Mesothelial cell of epicardium (in vitro differentiated cells): ENCODE measurements around the gene PTPRN2. TPM values are rescaled to one million over a fixed set of nuclear protein-coding genes. Genes with fewer than 3 reads are reported as not detected.

ENCODE experiments used
- DNase-seq, 2 experiments: peaks; one replicate each; pipeline ENCODE4 v3.0.0; 2021; ENCODE audit warnings: low spot score in 2 of 2; ENCODE audit not compliant: unreplicated experiment in 2 of 2
- H3K27ac Mint-ChIP-seq: 2 replicates; pipeline ENCODE4 v1.8.0; 2021; ENCODE audit warnings: mixed read lengths
- H3K27me3 Mint-ChIP-seq: 2 replicates; pipeline ENCODE4 v1.8.0; 2021; ENCODE audit warnings: low read depth, mixed read lengths
- H3K36me3 Mint-ChIP-seq: 2 replicates; pipeline ENCODE4 v1.8.0; 2021; ENCODE audit warnings: mixed read lengths
- H3K4me1 Mint-ChIP-seq: 2 replicates; pipeline ENCODE4 v1.8.0; 2021; ENCODE audit warnings: mixed read lengths
- H3K4me3 Mint-ChIP-seq: 2 replicates; pipeline ENCODE4 v1.8.0; 2021; ENCODE audit warnings: mild to moderate bottlenecking, moderate library complexity, mixed read lengths
- H3K9me3 Mint-ChIP-seq: 2 replicates; pipeline ENCODE4 v1.8.0; 2021; ENCODE audit warnings: mixed read lengths
- total RNA-seq: library from RNA; stranded (reverse); gene quantifications from 3 replicates; pipeline ENCODE4 v1.2.1, GENCODE V29; 2021
- TF ChIP-seq, protein P1 (sequence below): fragments of 200-600 bp; sonication (generic); IDR thresholded peaks from one replicate; pipeline ENCODE4 v1.5.0; 2021; ENCODE audit warnings: antibody characterized with exemption; ENCODE audit not compliant: unreplicated experiment

The PTPRN2 gene
- total RNA-seq, 1 donor from 2014 or later: 2.2 TPM

DNA sequence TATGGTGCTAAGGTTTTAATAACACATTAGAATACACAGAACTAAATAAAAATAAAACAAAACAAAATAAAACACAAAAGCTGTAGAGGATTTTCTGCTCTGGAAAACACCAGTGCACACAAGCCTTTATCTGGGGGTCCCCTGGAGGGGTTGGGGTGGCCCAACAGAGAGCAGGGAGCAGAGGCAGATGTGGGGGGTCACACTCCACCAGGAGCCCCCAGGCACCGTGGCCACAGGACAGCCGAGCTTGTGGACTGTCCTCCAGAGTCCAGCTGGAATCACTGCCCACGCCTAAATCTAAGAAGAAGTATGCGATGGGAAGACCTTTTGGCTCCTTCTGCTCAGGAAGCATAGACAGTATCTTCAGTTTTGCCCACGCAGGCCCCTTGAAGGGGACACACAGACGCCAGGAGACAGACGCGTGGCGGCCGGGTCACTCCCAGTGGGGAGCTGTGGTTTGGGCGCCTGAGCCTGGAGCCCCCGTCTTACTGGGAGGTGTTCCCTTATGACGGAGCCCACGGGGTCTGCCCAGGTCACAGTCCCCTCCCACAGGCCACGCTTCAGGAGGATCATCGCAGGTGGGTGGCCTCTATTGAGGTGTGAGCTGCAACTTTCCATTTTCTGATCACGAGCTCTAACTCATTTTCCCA is 595.0 kb downstream of the PTPRN2 start:
- no peak for DNase-seq
- Mint-ChIP-seq H3K27me3 (peaks cover 11% of the 10 kb centered on the region), H3K27ac (no peak overlapping the region), H3K4me1 (no peaks in the 10 kb centered on the region), H3K9me3 (no peaks in the 10 kb centered on the region), H3K36me3 (no peaks in the 10 kb centered on the region), H3K4me3 (no peak overlapping the region)
- TF ChIP-seq, protein P1, sequence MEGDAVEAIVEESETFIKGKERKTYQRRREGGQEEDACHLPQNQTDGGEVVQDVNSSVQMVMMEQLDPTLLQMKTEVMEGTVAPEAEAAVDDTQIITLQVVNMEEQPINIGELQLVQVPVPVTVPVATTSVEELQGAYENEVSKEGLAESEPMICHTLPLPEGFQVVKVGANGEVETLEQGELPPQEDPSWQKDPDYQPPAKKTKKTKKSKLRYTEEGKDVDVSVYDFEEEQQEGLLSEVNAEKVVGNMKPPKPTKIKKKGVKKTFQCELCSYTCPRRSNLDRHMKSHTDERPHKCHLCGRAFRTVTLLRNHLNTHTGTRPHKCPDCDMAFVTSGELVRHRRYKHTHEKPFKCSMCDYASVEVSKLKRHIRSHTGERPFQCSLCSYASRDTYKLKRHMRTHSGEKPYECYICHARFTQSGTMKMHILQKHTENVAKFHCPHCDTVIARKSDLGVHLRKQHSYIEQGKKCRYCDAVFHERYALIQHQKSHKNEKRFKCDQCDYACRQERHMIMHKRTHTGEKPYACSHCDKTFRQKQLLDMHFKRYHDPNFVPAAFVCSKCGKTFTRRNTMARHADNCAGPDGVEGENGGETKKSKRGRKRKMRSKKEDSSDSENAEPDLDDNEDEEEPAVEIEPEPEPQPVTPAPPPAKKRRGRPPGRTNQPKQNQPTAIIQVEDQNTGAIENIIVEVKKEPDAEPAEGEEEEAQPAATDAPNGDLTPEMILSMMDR: no peak

DNA sequence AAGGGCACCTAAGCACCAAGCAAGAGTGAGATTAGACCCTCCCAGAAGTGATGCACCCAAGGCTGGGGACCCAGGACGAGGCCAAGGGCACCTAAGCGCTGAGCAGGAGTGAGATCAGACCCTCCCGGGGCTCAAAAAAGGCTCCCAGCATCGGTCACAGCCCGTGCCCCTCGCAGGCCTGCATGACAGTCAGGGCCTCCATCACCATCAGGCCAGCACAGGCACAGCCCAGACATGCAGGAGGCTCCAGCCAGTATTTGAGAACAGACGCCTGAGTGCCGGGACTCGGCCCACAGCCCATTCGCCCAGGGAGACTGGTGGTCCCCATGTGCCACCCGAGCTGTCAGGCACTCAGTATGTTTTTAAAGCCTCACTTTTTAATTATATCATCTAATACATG is 595.9 kb downstream of the PTPRN2 start:
- no peak overlapping the region for H3K4me3 Mint-ChIP-seq
- no peak for DNase-seq
- H3K4me1 Mint-ChIP-seq: no peaks in the 10 kb centered on the region
- no peak overlapping the region for H3K27ac Mint-ChIP-seq
- TF ChIP-seq, protein P1: no peak
- H3K9me3 Mint-ChIP-seq: no peaks in the 10 kb centered on the region
- H3K36me3 Mint-ChIP-seq: no peaks in the 10 kb centered on the region
- peaks cover 11% of the 10 kb centered on the region for H3K27me3 Mint-ChIP-seq

DNA sequence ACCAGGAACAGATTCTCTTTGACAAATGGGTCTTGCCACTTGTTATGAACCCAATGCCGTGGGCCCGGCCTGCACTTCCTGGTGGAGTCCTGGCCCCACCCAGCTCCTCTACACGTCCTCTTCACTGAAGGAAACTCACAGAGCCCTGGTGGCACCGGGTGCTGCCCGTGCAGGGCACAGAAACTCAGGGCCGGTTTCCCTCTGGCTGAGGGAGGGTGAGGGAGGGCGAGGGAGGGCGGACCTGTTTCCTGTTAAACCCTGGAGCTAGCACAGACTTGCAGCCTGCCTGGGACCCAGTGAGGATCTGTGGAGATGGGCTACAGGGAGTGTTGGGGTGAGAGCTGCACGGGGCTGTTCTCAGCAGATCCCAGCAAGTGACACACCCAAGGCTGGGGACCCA is 596.3 kb downstream of the PTPRN2 start:
- Mint-ChIP-seq H3K4me1 (no peaks in the 10 kb centered on the region), H3K9me3 (no peaks in the 10 kb centered on the region), H3K36me3 (no peaks in the 10 kb centered on the region), H3K27me3 (peaks cover 11% of the 10 kb centered on the region), H3K27ac (no peak overlapping the region), H3K4me3 (no peak overlapping the region)
- TF ChIP-seq, protein P1: no peak
- no peak for DNase-seq

DNA sequence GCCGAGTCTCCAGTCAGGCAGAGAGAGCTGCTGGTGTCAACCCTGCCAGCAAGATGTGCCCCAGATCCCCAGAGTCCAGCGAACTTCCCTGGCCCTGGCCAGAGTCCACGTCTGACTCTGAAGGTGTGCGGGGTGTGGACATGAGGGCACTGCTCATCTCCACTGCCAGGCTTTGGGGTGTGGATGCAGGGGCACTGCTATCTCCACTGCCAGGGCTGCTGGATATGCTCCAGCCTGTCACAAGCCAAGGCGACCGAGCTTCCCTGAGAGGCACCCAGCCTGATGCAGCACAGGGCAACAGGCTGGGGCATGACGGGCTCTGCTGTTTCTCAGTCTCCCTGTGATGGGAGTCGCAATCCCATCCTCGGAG is 596.8 kb downstream of the PTPRN2 start:
- H3K36me3 Mint-ChIP-seq: no peaks in the 10 kb centered on the region
- DNase-seq: no peak
- TF ChIP-seq, protein P1: no peak
- H3K4me3 Mint-ChIP-seq: no peak overlapping the region
- no peaks in the 10 kb centered on the region for H3K9me3 Mint-ChIP-seq
- H3K27me3 Mint-ChIP-seq: peaks cover 11% of the 10 kb centered on the region
- H3K4me1 Mint-ChIP-seq: no peaks in the 10 kb centered on the region
- no peak overlapping the region for H3K27ac Mint-ChIP-seq

DNA sequence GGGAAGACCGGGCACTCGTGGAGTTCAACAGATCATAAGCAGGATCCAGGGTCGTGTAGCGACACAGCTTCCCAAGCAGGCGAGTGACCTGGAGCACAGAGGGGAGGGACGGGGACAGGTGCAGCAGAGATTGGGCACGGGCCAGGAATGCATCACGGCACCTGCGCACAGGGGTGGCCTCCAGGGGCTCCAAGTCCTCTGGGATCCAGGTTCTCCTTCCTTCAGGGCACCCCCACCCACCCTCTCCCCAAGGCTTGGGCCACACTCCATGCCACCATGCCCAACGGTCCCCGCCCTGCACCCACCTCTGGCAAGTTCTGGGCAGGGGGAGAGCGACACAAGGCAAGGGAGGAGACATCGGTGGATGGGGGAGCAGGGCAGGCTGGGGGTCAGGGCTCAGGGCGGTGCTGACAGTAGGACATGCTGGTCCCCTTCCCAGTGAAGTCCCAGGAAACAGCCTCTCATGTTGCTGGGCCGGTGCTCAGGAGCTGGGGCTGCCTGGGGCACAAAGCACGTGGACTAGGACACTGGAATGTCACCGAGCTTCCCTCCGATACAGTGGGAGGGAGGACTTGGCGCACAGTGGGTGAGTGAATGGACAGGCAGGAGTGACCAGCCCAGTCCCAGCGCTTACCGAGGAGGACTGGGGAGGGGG is 597.3 kb downstream of the PTPRN2 start:
- no peak overlapping the region for H3K27ac Mint-ChIP-seq
- peaks cover 11% of the 10 kb centered on the region for H3K27me3 Mint-ChIP-seq
- TF ChIP-seq, protein P1: no peak
- H3K4me3 Mint-ChIP-seq: no peak overlapping the region
- H3K9me3 Mint-ChIP-seq: no peaks in the 10 kb centered on the region
- no peaks in the 10 kb centered on the region for H3K4me1 Mint-ChIP-seq
- DNase-seq: no peak
- no peaks in the 10 kb centered on the region for H3K36me3 Mint-ChIP-seq
